MM.1S (cell line): ENCODE measurements around the gene DACH2.

ENCODE experiments used
- DNase-seq: peaks from one replicate; pipeline ENCODE4 v3.0.0-alpha.2; 2015
- H2AFZ ChIP-seq: fragments of 300-600 bp; sonication (generic); 2 replicates; pipeline ENCODE4 v1.6.0; 2016; ENCODE audit warnings: antibody characterized with exemption, low read length
- H3F3A ChIP-seq: fragments of 300-600 bp; sonication (generic); 2 replicates; pipeline ENCODE4 v1.6.1; 2016; ENCODE audit warnings: mild to moderate bottlenecking, antibody characterized with exemption, low read length, moderate library complexity, mixed read lengths; ENCODE audit not compliant: insufficient read depth
- H3K27ac ChIP-seq: fragments of 300-600 bp; sonication (generic); 2 replicates; pipeline ENCODE4 v1.5.1; 2016; ENCODE audit warnings: mild to moderate bottlenecking, low read length
- H3K27me3 ChIP-seq: fragments of 300-600 bp; sonication (generic); replicated peaks from 2 replicates; pipeline ENCODE4 v1.6.0; 2016; ENCODE audit warnings: low read length; ENCODE audit not compliant: insufficient read depth
- H3K36me3 ChIP-seq: fragments of 300-600 bp; sonication (generic); replicated peaks from 2 replicates; pipeline ENCODE4 v1.6.1; 2016; ENCODE audit warnings: mild to moderate bottlenecking, low read length, mixed read lengths; ENCODE audit not compliant: insufficient read depth
- H3K4me1 ChIP-seq: fragments of 300-600 bp; sonication (generic); 2 replicates; pipeline ENCODE4 v1.6.1; 2016; ENCODE audit warnings: low read length, mixed read lengths
- H3K4me2 ChIP-seq: fragments of 300-600 bp; sonication (generic); 2 replicates; pipeline ENCODE4 v1.6.0; 2016; ENCODE audit warnings: low read depth, low read length
- H3K4me3 ChIP-seq: fragments of 300-600 bp; sonication (generic); 2 replicates; pipeline ENCODE4 v1.5.1; 2016; ENCODE audit warnings: low read length, mixed read lengths
- H3K79me2 ChIP-seq: fragments of 300-600 bp; sonication (generic); 2 replicates; pipeline ENCODE4 v1.6.1; 2016; ENCODE audit warnings: mixed run types, low read length, mixed read lengths
- H3K9ac ChIP-seq: fragments of 300-600 bp; sonication (generic); 2 replicates; pipeline ENCODE4 v1.6.1; 2016; ENCODE audit warnings: low read length, mixed read lengths
- H3K9me2 ChIP-seq: fragments of 300-600 bp; sonication (generic); replicated peaks from 2 replicates; pipeline ENCODE4 v1.6.1; 2016; ENCODE audit warnings: mild to moderate bottlenecking, low read length, mixed read lengths; ENCODE audit not compliant: insufficient read depth
- H3K9me3 ChIP-seq: fragments of 300-600 bp; sonication (generic); replicated peaks from 2 replicates; pipeline ENCODE4 v1.6.1; 2016; ENCODE audit warnings: mild to moderate bottlenecking, low read length, mixed read lengths; ENCODE audit not compliant: insufficient read depth
- H4K20me1 ChIP-seq: fragments of 300-600 bp; sonication (generic); 2 replicates; pipeline ENCODE4 v1.6.1; 2016; ENCODE audit warnings: mild to moderate bottlenecking, low read length, moderate library complexity, mixed read lengths; ENCODE audit not compliant: insufficient read depth
- EZH2 ChIP-seq: fragments of 300-600 bp; sonication (generic); optimal IDR thresholded peaks from 2 replicates; pipeline ENCODE3; 2017; ENCODE audit warnings: low read depth, mild to moderate bottlenecking, antibody characterized with exemption, low read length, mixed read lengths
- EZH2phosphoT487 ChIP-seq: fragments of 300-600 bp; sonication (generic); IDR thresholded peaks from 2 replicates; pipeline ENCODE4 v1.6.1; 2018; ENCODE audit warnings: antibody characterized with exemption, low read length
- TF ChIP-seq, protein P1 (sequence below): fragments of 300-600 bp; sonication (generic); IDR thresholded peaks from 2 replicates; pipeline ENCODE4 v1.5.1; 2016; ENCODE audit warnings: antibody characterized with exemption, low read length, mixed read lengths

The DACH2 gene

DNA sequence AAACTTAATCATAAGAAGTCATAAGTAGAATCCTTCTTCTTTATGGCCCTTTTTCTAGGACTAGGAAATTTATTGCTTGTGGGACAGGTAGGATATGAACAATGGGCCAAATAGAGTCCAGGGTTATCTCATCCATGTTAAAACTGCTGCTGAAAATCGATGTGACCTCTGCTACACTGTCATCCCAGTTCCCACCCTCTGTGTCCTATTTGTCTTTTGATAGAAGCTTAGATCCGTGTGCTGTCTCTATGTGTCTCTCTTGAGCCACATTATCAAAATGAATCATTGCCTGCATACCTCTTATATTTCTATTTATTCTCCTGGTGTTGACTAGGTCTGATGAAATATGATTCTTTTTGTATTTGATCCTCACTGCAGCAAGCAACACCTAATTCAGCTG, 661.4 kb downstream of the DACH2 start:
- H3K27me3 ChIP-seq, result no peaks in the 10 kb centered on the region
- TF ChIP-seq, protein P1, sequence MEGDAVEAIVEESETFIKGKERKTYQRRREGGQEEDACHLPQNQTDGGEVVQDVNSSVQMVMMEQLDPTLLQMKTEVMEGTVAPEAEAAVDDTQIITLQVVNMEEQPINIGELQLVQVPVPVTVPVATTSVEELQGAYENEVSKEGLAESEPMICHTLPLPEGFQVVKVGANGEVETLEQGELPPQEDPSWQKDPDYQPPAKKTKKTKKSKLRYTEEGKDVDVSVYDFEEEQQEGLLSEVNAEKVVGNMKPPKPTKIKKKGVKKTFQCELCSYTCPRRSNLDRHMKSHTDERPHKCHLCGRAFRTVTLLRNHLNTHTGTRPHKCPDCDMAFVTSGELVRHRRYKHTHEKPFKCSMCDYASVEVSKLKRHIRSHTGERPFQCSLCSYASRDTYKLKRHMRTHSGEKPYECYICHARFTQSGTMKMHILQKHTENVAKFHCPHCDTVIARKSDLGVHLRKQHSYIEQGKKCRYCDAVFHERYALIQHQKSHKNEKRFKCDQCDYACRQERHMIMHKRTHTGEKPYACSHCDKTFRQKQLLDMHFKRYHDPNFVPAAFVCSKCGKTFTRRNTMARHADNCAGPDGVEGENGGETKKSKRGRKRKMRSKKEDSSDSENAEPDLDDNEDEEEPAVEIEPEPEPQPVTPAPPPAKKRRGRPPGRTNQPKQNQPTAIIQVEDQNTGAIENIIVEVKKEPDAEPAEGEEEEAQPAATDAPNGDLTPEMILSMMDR, result no peak
- TF ChIP-seq EZH2 (no peak), EZH2phosphoT487 (no peak)
- DNase-seq, result no peak

DNA sequence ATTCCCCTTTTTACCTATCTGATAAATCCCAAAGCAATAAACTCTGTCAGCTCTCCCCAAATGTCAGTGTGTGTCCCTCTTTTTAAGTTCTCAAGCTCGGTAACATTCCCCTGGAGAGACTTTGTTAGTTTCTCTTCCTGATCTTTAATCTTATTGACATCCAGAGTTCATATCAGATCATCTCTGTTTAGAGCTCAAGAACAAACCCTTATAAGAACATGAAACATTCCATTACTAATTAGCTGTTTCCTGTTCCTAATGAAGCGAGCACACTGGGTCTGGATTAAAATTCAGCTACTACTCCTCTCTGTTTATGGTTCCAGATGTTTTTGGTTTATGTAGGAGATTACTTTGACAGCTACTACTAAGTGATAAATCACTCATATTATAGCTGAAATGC, 681.5 kb downstream of the DACH2 start:
- DNase-seq, result no peak
- Histone ChIP-seq H3K9ac (no peak overlapping the region), H3K9me2 (no peaks in the 10 kb centered on the region), H3K27ac (no peak overlapping the region), H2AFZ (no peak overlapping the region), H3K4me2 (no peak overlapping the region), H3K9me3 (no peaks in the 10 kb centered on the region), H4K20me1 (no peaks in the 10 kb centered on the region), H3K4me3 (no peak overlapping the region), H3K79me2 (no peaks in the 10 kb centered on the region), H3K36me3 (no peaks in the 10 kb centered on the region), H3K27me3 (no peaks in the 10 kb centered on the region), H3K4me1 (no peaks in the 10 kb centered on the region), H3F3A (no peaks in the 10 kb centered on the region)
- TF ChIP-seq EZH2phosphoT487 (no peak), EZH2 (no peak)
- TF ChIP-seq, protein P1, result no peak

More for the DNA sequence above, 661.4 kb downstream of the DACH2 start:
- Histone ChIP-seq H3K36me3 (no peaks in the 10 kb centered on the region), H4K20me1 (no peaks in the 10 kb centered on the region), H2AFZ (no peak overlapping the region), H3K27ac (no peak overlapping the region), H3K79me2 (no peaks in the 10 kb centered on the region), H3K9ac (no peak overlapping the region), H3K9me3 (no peaks in the 10 kb centered on the region), H3F3A (no peaks in the 10 kb centered on the region), H3K4me3 (no peak overlapping the region), H3K4me2 (no peak overlapping the region), H3K4me1 (no peaks in the 10 kb centered on the region), H3K9me2 (no peaks in the 10 kb centered on the region)

DNA sequence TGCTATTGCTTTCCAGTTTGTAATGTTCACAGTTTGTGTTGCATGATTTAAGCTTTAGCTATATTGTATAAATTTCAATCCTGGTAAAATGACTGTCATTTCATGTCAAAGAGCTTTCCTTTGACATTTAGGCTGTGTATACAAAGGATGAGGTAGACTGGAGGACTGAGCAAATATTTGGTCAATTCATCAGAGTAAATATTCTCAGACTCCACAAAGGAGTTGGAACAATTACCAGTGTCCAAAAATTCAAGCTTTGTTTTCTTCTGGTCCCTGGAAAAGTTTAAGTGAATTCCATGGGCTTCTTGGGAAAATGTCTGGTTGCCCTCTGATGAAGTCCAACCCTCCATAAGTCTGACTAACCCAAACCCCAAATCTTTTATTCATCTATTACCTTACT, 682.4 kb downstream of the DACH2 start:
- Histone ChIP-seq H3K9ac (no peak overlapping the region), H3F3A (no peaks in the 10 kb centered on the region), H3K79me2 (no peaks in the 10 kb centered on the region), H3K4me3 (no peak overlapping the region), H3K4me1 (no peaks in the 10 kb centered on the region), H4K20me1 (no peaks in the 10 kb centered on the region), H3K9me3 (no peaks in the 10 kb centered on the region), H3K27ac (no peak overlapping the region), H3K4me2 (no peak overlapping the region), H3K9me2 (no peaks in the 10 kb centered on the region), H3K27me3 (no peaks in the 10 kb centered on the region), H3K36me3 (no peaks in the 10 kb centered on the region), H2AFZ (no peak overlapping the region)
- DNase-seq, result no peak
- TF ChIP-seq, protein P1, result no peak
- TF ChIP-seq EZH2phosphoT487 (no peak), EZH2 (no peak)
